ENCODE measurements around the gene OSCP1.

The OSCP1 gene

GRCh38 chr1:36389261-36389660 is 61.0 kb downstream of the OSCP1 start:
- H3K4me1 ChIP-seq (ENCODE audit: insufficient read depth, low read length): peaks cover 26% of the 10 kb centered on the region
- H2AFZ ChIP-seq (ENCODE audit: low read depth, low read length): no peak overlapping the region
- no peak overlapping the region for H3K4me3 ChIP-seq (ENCODE audit: low read length)
- no peaks in the 10 kb centered on the region for H3K9me3 ChIP-seq (ENCODE audit: low read length)
- no peaks in the 10 kb centered on the region for H3K27me3 ChIP-seq (ENCODE audit: insufficient read depth, low read length)
- H3K36me3 ChIP-seq (ENCODE audit: insufficient read depth, low read length): peaks cover 34% of the 10 kb centered on the region

GRCh38 chr1:36387141-36387949 is 62.9 kb downstream of the OSCP1 start:
- Histone ChIP-seq H3K27me3 (ENCODE audit: insufficient read depth, low read length) (no peaks in the 10 kb centered on the region), H3K4me3 (ENCODE audit: low read length) (peak overlapping the region; percentile 67), H3K36me3 (ENCODE audit: insufficient read depth, low read length) (peaks cover 18% of the 10 kb centered on the region), H2AFZ (ENCODE audit: low read depth, low read length) (no peak overlapping the region), H3K9me3 (ENCODE audit: low read length) (no peaks in the 10 kb centered on the region), H3K4me1 (ENCODE audit: insufficient read depth, low read length) (peaks cover 28% of the 10 kb centered on the region)

DNA sequence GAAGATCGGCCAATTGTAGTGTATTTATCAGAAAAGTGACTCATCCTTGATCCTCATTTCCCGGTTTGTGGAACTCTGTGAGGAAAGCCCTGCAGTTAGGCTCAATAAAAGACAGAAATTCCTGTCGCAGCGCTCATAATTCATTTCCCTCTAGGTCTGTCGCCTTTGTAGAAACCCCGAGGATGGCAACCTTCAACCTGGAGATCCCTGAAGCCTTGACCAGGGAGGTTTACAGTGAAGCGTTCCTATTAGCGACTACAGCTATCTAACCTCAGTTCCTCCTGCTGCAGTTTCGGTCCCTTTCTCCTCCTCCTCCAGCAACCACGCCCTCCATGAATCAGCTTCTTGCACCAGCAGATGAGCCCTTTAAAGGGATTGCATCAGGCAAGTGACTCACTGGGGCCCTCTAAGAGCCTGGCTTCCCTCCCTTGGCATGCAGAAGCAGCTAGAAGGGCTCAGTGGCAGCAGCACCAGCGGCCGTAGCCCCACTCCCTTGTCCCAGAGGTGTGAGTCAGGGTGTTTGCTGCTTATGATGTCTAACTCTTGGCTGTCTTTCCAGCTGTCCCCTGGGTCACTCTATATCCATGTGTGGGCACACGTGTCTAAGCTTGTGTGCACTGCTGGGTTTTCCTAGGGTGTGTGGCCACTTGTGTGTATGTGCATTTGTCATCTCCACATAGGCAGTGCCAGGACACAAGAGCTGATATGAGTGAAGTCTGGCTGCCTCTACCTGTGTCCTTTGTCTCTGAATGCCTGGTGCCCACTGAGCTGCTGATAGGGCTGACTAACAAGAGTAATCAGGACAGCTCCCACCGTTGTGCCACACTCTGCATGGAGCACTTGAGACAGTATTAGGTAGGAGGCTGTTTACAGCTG is 63.7 kb downstream of the OSCP1 start:
- Histone ChIP-seq H2AFZ (ENCODE audit: low read depth, low read length) (peak overlapping the region; percentile 31), H3K4me1 (ENCODE audit: insufficient read depth, low read length) (peaks cover 28% of the 10 kb centered on the region), H3K36me3 (ENCODE audit: insufficient read depth, low read length) (peaks cover 11% of the 10 kb centered on the region), H3K4me3 (ENCODE audit: low read length) (peak overlapping the region; percentile 67), H3K27me3 (ENCODE audit: insufficient read depth, low read length) (no peaks in the 10 kb centered on the region), H3K9me3 (ENCODE audit: low read length) (no peaks in the 10 kb centered on the region)

GRCh38 chr1:36385410-36386264 is 64.6 kb downstream of the OSCP1 start, which contains the start of gene STK40:
Gene STK40, minus strand, starts transcription at chr1:36385924. Its CDS starts 24,592 bp downstream, at chr1:36361332.
- Histone ChIP-seq H3K9me3 (ENCODE audit: low read length) (no peaks in the 10 kb centered on the region), H3K27me3 (ENCODE audit: insufficient read depth, low read length) (no peaks in the 10 kb centered on the region), H3K36me3 (ENCODE audit: insufficient read depth, low read length) (peaks cover 3% of the 10 kb centered on the region), H3K4me1 (ENCODE audit: insufficient read depth, low read length) (peaks cover 28% of the 10 kb centered on the region), H3K4me3 (ENCODE audit: low read length) (peak within 1 kb of the TSS; percentile 92), H2AFZ (ENCODE audit: low read depth, low read length) (peak within 1 kb of the TSS; percentile 54)

DNA sequence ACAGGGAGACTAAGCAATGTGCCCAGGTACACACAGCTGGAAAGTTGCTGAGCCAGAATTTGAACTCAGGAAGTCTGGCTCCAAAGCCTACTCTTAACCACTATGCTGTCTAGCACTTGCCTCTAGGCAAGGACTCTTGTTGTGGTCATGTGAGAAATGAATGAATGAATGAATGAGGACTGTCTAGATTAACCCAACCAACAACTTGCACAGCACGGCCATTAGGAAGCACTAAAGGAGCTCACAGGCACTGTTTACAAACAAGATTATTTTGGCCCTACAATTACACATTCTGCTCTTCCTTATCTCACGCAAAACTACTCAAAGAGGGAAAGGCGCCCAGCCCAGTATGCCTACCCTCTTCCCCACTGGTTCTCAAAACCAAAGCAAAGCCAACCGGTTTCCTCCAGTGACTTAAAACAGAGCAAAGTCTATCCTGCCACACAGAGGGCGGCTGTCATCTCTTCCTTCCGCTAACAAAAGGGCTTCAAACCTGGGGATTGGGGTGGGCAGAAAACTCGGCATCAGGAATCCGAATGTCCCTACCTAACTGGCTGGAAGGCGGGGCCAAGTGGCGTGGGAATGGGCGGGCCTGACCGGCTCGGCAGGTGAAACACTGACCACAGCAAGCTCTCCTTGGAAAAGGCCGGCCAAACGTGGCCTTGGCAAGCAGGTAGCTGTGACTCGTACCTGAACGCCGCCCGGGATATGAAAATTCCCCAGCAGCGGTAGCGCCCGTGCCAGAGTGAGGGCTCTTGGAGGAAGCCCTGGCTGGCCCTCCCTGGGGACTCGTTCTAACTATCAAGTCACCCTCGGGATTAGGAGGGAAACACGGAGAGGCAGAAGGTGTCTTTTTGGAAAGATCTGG is 65.5 kb downstream of the OSCP1 start:
- H2AFZ ChIP-seq (ENCODE audit: low read depth, low read length): no peak overlapping the region
- H3K4me3 ChIP-seq (ENCODE audit: low read length): peak overlapping the region; percentile 92

GRCh38 chr1:36383240-36383639 is 67.0 kb downstream of the OSCP1 start:
- Histone ChIP-seq H3K27me3 (ENCODE audit: insufficient read depth, low read length) (no peaks in the 10 kb centered on the region), H3K36me3 (ENCODE audit: insufficient read depth, low read length) (peaks cover 4% of the 10 kb centered on the region), H2AFZ (ENCODE audit: low read depth, low read length) (no peak overlapping the region), H3K4me3 (ENCODE audit: low read length) (no peak overlapping the region), H3K4me1 (ENCODE audit: insufficient read depth, low read length) (peaks cover 28% of the 10 kb centered on the region), H3K9me3 (ENCODE audit: low read length) (no peaks in the 10 kb centered on the region)

More for the DNA sequence above, 65.5 kb downstream of the OSCP1 start:
- H3K9me3 ChIP-seq (ENCODE audit: low read length): no peaks in the 10 kb centered on the region
- no peaks in the 10 kb centered on the region for H3K36me3 ChIP-seq (ENCODE audit: insufficient read depth, low read length)
- no peaks in the 10 kb centered on the region for H3K27me3 ChIP-seq (ENCODE audit: insufficient read depth, low read length)
- peaks cover 28% of the 10 kb centered on the region for H3K4me1 ChIP-seq (ENCODE audit: insufficient read depth, low read length)

DNA sequence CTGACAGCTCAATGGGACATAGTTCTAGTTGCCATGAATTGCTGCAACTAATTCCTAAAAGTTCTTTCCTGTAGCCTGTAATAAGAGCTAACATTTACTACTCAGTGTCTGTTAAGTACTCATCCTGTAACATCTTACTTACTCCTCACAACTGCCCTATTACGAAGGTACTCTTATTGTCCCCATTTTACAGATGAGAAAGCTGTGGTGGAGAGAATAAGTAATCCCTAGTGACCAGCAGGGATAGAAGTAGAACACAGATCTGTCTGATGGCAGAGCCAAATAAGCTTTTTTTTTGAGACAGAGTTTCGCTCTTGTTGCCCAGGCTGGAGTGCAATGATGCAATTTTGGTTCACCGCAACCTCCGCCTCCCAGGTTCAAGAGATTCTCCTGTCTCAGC is 67.6 kb downstream of the OSCP1 start:
- Histone ChIP-seq H3K4me3 (ENCODE audit: low read length) (no peak overlapping the region), H3K36me3 (ENCODE audit: insufficient read depth, low read length) (peaks cover 4% of the 10 kb centered on the region), H3K27me3 (ENCODE audit: insufficient read depth, low read length) (no peaks in the 10 kb centered on the region), H3K9me3 (ENCODE audit: low read length) (no peaks in the 10 kb centered on the region), H2AFZ (ENCODE audit: low read depth, low read length) (no peak overlapping the region), H3K4me1 (ENCODE audit: insufficient read depth, low read length) (peaks cover 25% of the 10 kb centered on the region)

- no peaks in the 10 kb centered on the region for H3K9me3 ChIP-seq (ENCODE audit: low read length)
- H3K4me1 ChIP-seq (ENCODE audit: insufficient read depth, low read length): peaks cover 20% of the 10 kb centered on the region
- no peak overlapping the region for H2AFZ ChIP-seq (ENCODE audit: low read depth, low read length)
- no peaks in the 10 kb centered on the region for H3K27me3 ChIP-seq (ENCODE audit: insufficient read depth, low read length)
- peaks cover 6% of the 10 kb centered on the region for H3K36me3 ChIP-seq (ENCODE audit: insufficient read depth, low read length)
- no peak overlapping the region for H3K4me3 ChIP-seq (ENCODE audit: low read length)
Measured at GRCh38 chr1:36382231-36382630, 68.0 kb downstream of the OSCP1 start.

- H3K4me1 ChIP-seq (ENCODE audit: insufficient read depth, low read length): peaks cover 12% of the 10 kb centered on the region
- no peak overlapping the region for H2AFZ ChIP-seq (ENCODE audit: low read depth, low read length)
- peaks cover 6% of the 10 kb centered on the region for H3K36me3 ChIP-seq (ENCODE audit: insufficient read depth, low read length)
- no peaks in the 10 kb centered on the region for H3K9me3 ChIP-seq (ENCODE audit: low read length)
- no peak overlapping the region for H3K4me3 ChIP-seq (ENCODE audit: low read length)
- H3K27me3 ChIP-seq (ENCODE audit: insufficient read depth, low read length): no peaks in the 10 kb centered on the region
Measured at GRCh38 chr1:36381405-36381804, 68.8 kb downstream of the OSCP1 start.

DNA sequence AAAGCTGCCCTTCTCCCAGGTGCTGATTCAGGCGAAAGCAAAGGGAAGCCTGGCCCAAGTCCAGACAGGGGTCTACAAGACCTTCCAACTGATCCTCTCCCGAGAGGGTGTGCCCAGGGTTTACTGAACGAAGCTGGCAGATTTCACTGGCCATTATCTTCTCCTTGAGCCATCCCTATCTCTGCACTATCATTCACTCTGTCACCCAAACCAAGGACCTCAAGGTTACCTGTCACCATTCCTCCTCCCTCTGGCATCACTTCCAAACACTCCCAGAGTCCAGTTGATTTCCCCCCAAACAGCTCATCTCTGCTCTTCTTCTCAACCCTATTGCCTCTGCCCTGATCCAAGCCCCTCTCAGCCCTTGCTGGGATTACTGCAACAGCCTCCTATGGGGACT is 69.5 kb downstream of the OSCP1 start:
- no peak overlapping the region for H3K4me3 ChIP-seq (ENCODE audit: low read length)
- no peak overlapping the region for H2AFZ ChIP-seq (ENCODE audit: low read depth, low read length)
- no peaks in the 10 kb centered on the region for H3K27me3 ChIP-seq (ENCODE audit: insufficient read depth, low read length)
- peaks cover 11% of the 10 kb centered on the region for H3K36me3 ChIP-seq (ENCODE audit: insufficient read depth, low read length)
- H3K9me3 ChIP-seq (ENCODE audit: low read length): no peaks in the 10 kb centered on the region
- peaks cover 11% of the 10 kb centered on the region for H3K4me1 ChIP-seq (ENCODE audit: insufficient read depth, low read length)

DNA sequence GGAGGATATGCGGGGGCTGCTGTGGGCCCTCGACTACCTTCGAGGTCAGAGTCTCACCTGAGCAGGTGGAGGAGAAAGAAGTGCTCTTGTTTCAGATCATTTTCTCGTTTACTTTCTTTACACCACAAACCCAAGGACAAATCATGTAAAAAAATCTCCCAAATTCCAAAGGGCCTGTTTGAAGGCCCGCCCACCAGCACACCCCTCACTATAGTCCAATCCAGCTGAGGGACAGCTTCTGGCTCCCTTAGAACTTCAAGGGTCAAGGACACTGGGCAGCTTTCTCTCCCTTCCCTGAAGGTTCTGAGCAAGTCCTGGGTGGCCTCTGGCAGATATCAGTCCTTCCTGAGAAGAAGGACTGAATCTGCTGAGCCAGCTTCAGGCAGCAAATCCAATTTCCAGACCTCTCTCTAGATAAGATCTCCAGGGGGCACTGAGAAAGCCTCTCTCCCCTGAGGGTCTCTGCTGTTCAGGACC is 70.1 kb downstream of the OSCP1 start:
- H3K36me3 ChIP-seq (ENCODE audit: insufficient read depth, low read length): peaks cover 11% of the 10 kb centered on the region
- H2AFZ ChIP-seq (ENCODE audit: low read depth, low read length): no peak overlapping the region
- no peak overlapping the region for H3K4me3 ChIP-seq (ENCODE audit: low read length)
- H3K27me3 ChIP-seq (ENCODE audit: insufficient read depth, low read length): no peaks in the 10 kb centered on the region
- H3K4me1 ChIP-seq (ENCODE audit: insufficient read depth, low read length): peaks cover 11% of the 10 kb centered on the region
- no peaks in the 10 kb centered on the region for H3K9me3 ChIP-seq (ENCODE audit: low read length)

All from neuron (in vitro differentiated cells).